Motor neuron (in vitro differentiated cells): ENCODE data around the gene ELF3. TPM values are rescaled to one million over a fixed set of nuclear protein-coding genes. Genes with fewer than 3 reads are reported as not detected.
A peak's percentile ranks its signal among the peaks of the same experiment; 100 is the strongest.

Experiments
- ATAC-seq, 8 experiments: fragments of 200-7000 bp; cut with Tn5 transposase; replicated peaks in 6 of 8; 2 replicates each; pipeline ENCODE4 v1.8.0; 2021; ENCODE audit warnings: mild to moderate bottlenecking in 8 of 8, moderate library complexity in 8 of 8
- H3K27ac ChIP-seq, 2 donors: fragments of 250-450 bp; sonication (Bioruptor Pico); 2 replicates each; pipeline ENCODE4 v1.9.0; 2021; ENCODE audit warnings: antibody characterized with exemption in 2 of 2, mild to moderate bottlenecking in 2 of 2, moderate library complexity in 1 of 2
- H3K4me1 ChIP-seq, 2 donors: fragments of 250-450 bp; sonication (Bioruptor Pico); replicated peaks in 1 of 2; 2 replicates each; pipeline ENCODE4 v1.6.1; 2021; ENCODE audit warnings: antibody characterized with exemption in 2 of 2, mild to moderate bottlenecking in 2 of 2, moderate library complexity in 1 of 2
- H3K4me3 ChIP-seq, 5 donors: fragments of 250-450 bp; sonication (Bioruptor Pico); 2 replicates each; pipeline ENCODE4 v1.9.0; 2021; ENCODE audit warnings: antibody characterized with exemption in 5 of 5, mild to moderate bottlenecking in 5 of 5, moderate library complexity in 4 of 5
- WGBS, 10 experiments: fragments of 450-650 bp; shearing (Covaris generic); methylation state at CpG; one replicate each; pipeline ENCODE4 v1.0.0; 2022; 5-methylcytosine and 5-hydroxymethylcytosine counted together
- in situ Hi-C, 9 experiments: fragments of 400-800 bp; cut with MboI; loops; one replicate each; pipeline ENCODE4 v1.15.0; 2021; ENCODE audit warnings: low sequenced_read_pairs in 9 of 9, low pct_unique_long_range_greater_than_20kb in 2 of 9; ENCODE audit not compliant: unreplicated experiment in 9 of 9
- total RNA-seq, 8 experiments: library from RNA; unstranded; fragments of 300-600 nt; gene quantifications; 2 replicates each; pipeline versions ENCODE4 v1.2.3 to v1.2.4, GENCODE V29; 2022

ELF3 gene
- total RNA-seq, 8 experiments from 2014 or later: 0.27 to 18.0 (median 2.8) TPM

- WGBS, 10 experiments: 20 to 100% (median 65%) methylated on average over 1 to 3 of the region's 6 CpGs; no CpG with 5 or more reads in 4 of the 10 experiments
- ATAC-seq: peak in 6 of 8 experiments; percentile 15 to 72 (median 46)
- in situ Hi-C loops: loop anchor here in 1 of 9 experiments (25.0 kb wide), 1 partner anchor 89 kb away; the partner anchor contains the start of gene GPR37L1
- H3K4me3 ChIP-seq: no peak overlapping the region
- peaks cover 13% of the 10 kb centered on the region in 2 donors for H3K4me1 ChIP-seq
- no peak overlapping the region for H3K27ac ChIP-seq
Measured at GRCh38 chr1:202023001-202023433, 12.6 kb downstream of the ELF3 start.

- peaks cover 1 to 6% of the 10 kb centered on the region in 2 donors for H3K4me1 ChIP-seq
- WGBS, 10 experiments: 0 to 91% (median 80%) methylated on average over 1 to 5 of the region's 5 CpGs; no CpG with 5 or more reads in 1 of the 10 experiments
- no peak overlapping the region for H3K27ac ChIP-seq
- peak in 7 of 8 experiments; percentile 26 to 99 (median 71) for ATAC-seq
- no peak overlapping the region for H3K4me3 ChIP-seq
- in situ Hi-C loops: no loop called here
Measured at GRCh38 chr1:202029171-202029665, 18.8 kb downstream of the ELF3 start.

GRCh38 chr1:202029727-202030126 lies 19.3 kb downstream of the ELF3 start:
- H3K4me3 ChIP-seq: no peak overlapping the region
- WGBS, 10 experiments: 75 to 100% (median 94%) methylated on average over 1 to 2 of the region's 2 CpGs; no CpG with 5 or more reads in 2 of the 10 experiments
- ATAC-seq: no peak
- H3K4me1 ChIP-seq: peaks cover 6 to 12% of the 10 kb centered on the region in 2 donors
- in situ Hi-C loops: no loop called here
- no peak overlapping the region for H3K27ac ChIP-seq

GRCh38 chr1:202031796-202032195 lies 21.4 kb downstream of the ELF3 start:
- 0 to 100% (median 81%) methylated on average over 1 to 3 of the region's 4 CpGs; no CpG with 5 or more reads in 4 of the 10 experiments for WGBS, 10 experiments
- in situ Hi-C loops: no loop called here
- Histone ChIP-seq H3K4me1 (peaks cover 11 to 16% of the 10 kb centered on the region in 2 donors), H3K27ac (no peak overlapping the region), H3K4me3 (no peak overlapping the region)
- no peak for ATAC-seq

- peaks cover 11 to 16% of the 10 kb centered on the region in 2 donors for H3K4me1 ChIP-seq
- H3K27ac ChIP-seq: peak overlapping the region; percentile 67 to 86
- H3K4me3 ChIP-seq: no peak overlapping the region
- 50 to 96% (median 73%) methylated on average over 1 to 5 of the region's 7 CpGs; no CpG with 5 or more reads in 3 of the 10 experiments for WGBS, 10 experiments
- in situ Hi-C loops: no loop called here
- no peak for ATAC-seq
Measured at GRCh38 chr1:202034149-202034682, 23.8 kb downstream of the ELF3 start.

GRCh38 chr1:202034683-202035462 lies 24.5 kb downstream of the ELF3 start:
- peak; percentile 93 to 99 (median 98) for ATAC-seq
- WGBS, 10 experiments: 0 to 86% (median 74%) methylated on average over 1 to 10 of the region's 20 CpGs; no CpG with 5 or more reads in 2 of the 10 experiments
- peaks cover 11 to 16% of the 10 kb centered on the region in 2 donors for H3K4me1 ChIP-seq
- H3K27ac ChIP-seq: peak overlapping the region; percentile 67 to 86
- H3K4me3 ChIP-seq: no peak overlapping the region
- in situ Hi-C loops: no loop called here

- Histone ChIP-seq H3K27ac (no peak overlapping the region), H3K4me3 (no peak overlapping the region), H3K4me1 (peaks cover 11 to 16% of the 10 kb centered on the region in 2 donors)
- no peak for ATAC-seq
- WGBS, 10 experiments: 50 to 100% (median 91%) methylated on average over 1 to 9 of the region's 9 CpGs; no CpG with 5 or more reads in 1 of the 10 experiments
- in situ Hi-C loops: no loop called here
Measured at GRCh38 chr1:202036595-202037387, 26.4 kb downstream of the ELF3 start.

GRCh38 chr1:202037706-202038296 lies 27.4 kb downstream of the ELF3 start:
- Histone ChIP-seq H3K27ac (no peak overlapping the region), H3K4me1 (peaks cover 11 to 16% of the 10 kb centered on the region in 2 donors), H3K4me3 (no peak overlapping the region)
- ATAC-seq: no peak
- in situ Hi-C loops: no loop called here
- WGBS, 10 experiments: 80 to 100% (median 90%) methylated on average over 1 to 4 of the region's 4 CpGs; no CpG with 5 or more reads in 5 of the 10 experiments

- Histone ChIP-seq H3K4me1 (peaks cover 11 to 13% of the 10 kb centered on the region in 2 donors), H3K27ac (no peak overlapping the region), H3K4me3 (no peak overlapping the region)
- ATAC-seq: no peak
- WGBS, 10 experiments: 80 to 100% (median 90%) methylated on average over 1 to 2 of the region's 2 CpGs; no CpG with 5 or more reads in 4 of the 10 experiments
- in situ Hi-C loops: no loop called here
Measured at GRCh38 chr1:202038688-202039346, 28.4 kb downstream of the ELF3 start.

- H3K4me3 ChIP-seq: no peak overlapping the region
- no peak for ATAC-seq
- 40 to 93% (median 82%) methylated on average over 1 to 2 of the region's 2 CpGs; no CpG with 5 or more reads in 4 of the 10 experiments for WGBS, 10 experiments
- no peaks in the 10 kb centered on the region for H3K4me1 ChIP-seq
- H3K27ac ChIP-seq: no peak overlapping the region
- in situ Hi-C loops: no loop called here
Measured at GRCh38 chr1:202045705-202046104, 35.3 kb downstream of the ELF3 start.

GRCh38 chr1:202046227-202046626 lies 35.8 kb downstream of the ELF3 start:
- Histone ChIP-seq H3K27ac (no peak overlapping the region), H3K4me1 (no peaks in the 10 kb centered on the region), H3K4me3 (no peak overlapping the region)
- in situ Hi-C loops: no loop called here
- ATAC-seq: no peak
- 60 to 100% (median 80%) methylated on average over 1 to 2 of the region's 3 CpGs; no CpG with 5 or more reads in 5 of the 10 experiments for WGBS, 10 experiments
